Measurements from ENCODE around the gene BAHCC1.

DNA sequence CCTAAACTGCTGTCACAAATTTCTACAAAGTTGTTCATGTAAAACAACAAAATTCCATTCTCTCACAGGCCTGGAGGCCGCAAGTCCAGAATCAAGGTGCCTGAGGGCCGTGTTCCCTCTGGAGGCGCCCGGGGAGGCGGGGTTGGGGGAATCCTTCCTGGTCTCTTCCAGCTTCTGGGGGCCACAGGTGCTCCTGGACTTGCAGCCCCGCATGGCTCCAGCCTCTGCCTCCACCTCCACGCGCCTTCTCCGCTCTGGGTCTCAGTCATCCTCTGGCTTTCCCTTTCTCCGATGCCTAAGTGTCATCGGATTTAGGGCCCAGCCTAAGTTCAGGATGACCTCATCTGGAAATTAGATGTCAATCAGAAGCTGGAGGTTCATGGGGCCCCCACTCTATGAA is 28.6 kb upstream of the BAHCC1 start:
- TF ChIP-seq CTCF (IDR thresholded peaks at IDR 0.05; ENCODE audit: low read depth, low read length) (no peak), EZH2phosphoT487 (IDR thresholded peaks at IDR 0.05; ENCODE audit: low read depth) (no peak)

Data from OCI-LY3 (cell line).